Posterior cingulate gyrus (tissue), 11 donors: ENCODE data around the gene TGM1.

Experiments used
- DNase-seq, 10 donors: peaks; one replicate each; pipeline versions ENCODE4 v3.0.0 to v3.0.0-alpha.2; 2020 to 2021; ENCODE audit warnings: mixed read lengths in 3 of 10
- intact Hi-C: fragments of 100-400 bp; cut with DNase I; formaldehyde crosslinking; loops from one replicate; pipeline ENCODE4 v1.15.1; 2023

The TGM1 gene

GRCh38 chr14:24293525-24293924 lies 30.5 kb upstream of the TGM1 start:
- DNase-seq = no peak
- intact Hi-C loops = no loop called here

- peak in 1 of 10 donors; percentile 49 for DNase-seq
- intact Hi-C loops = no loop called here
These were observed 29.3 kb upstream of the TGM1 start for GRCh38 chr14:24292118-24292807.

GRCh38 chr14:24291446-24292117 lies 28.6 kb upstream of the TGM1 start:
- DNase-seq = no peak
- intact Hi-C loops = no loop called here

- intact Hi-C loops = no loop called here
- DNase-seq = peak in 1 of 10 donors; percentile 38
These were observed 27.8 kb upstream of the TGM1 start for GRCh38 chr14:24290746-24291145.

- peak in 1 of 10 donors; percentile 30 for DNase-seq
- intact Hi-C loops = no loop called here
These were observed 26.8 kb upstream of the TGM1 start for GRCh38 chr14:24289649-24290280.

GRCh38 chr14:24286996-24287395 lies 24.0 kb upstream of the TGM1 start:
- intact Hi-C loops = no loop called here
- peak in 2 of 10 donors; percentile 44 to 69 for DNase-seq

- DNase-seq = peak in 1 of 10 donors; percentile 9
- intact Hi-C loops = no loop called here
These were observed 22.4 kb upstream of the TGM1 start for GRCh38 chr14:24285351-24285750.

- intact Hi-C loops = no loop called here
- peak in 2 of 10 donors; percentile 67 to 71 for DNase-seq
These were observed 21.6 kb upstream of the TGM1 start for GRCh38 chr14:24284501-24285035.

- DNase-seq = peak in 2 of 10 donors; percentile 35 to 49
- intact Hi-C loops = no loop called here
These were observed 21.0 kb upstream of the TGM1 start for GRCh38 chr14:24283796-24284460.

GRCh38 chr14:24282736-24283135 lies 19.8 kb upstream of the TGM1 start:
- intact Hi-C loops = no loop called here
- peak in 2 of 10 donors; percentile 52 to 63 for DNase-seq

- peak in 2 of 10 donors; percentile 25 to 41 for DNase-seq
- intact Hi-C loops = no loop called here
These were observed 18.7 kb upstream of the TGM1 start for GRCh38 chr14:24281636-24282035.

GRCh38 chr14:24280797-24281460 lies 18.0 kb upstream of the TGM1 start:
- DNase-seq = peak in 3 of 10 donors; percentile 32 to 68 (median 42)
- intact Hi-C loops = no loop called here

- peak in 7 of 10 donors; percentile 32 to 92 (median 50) for DNase-seq
- intact Hi-C loops = no loop called here
These were observed 16.6 kb upstream of the TGM1 start for GRCh38 chr14:24279301-24280186.

- intact Hi-C loops = no loop called here
- no peak for DNase-seq
These were observed 15.4 kb upstream of the TGM1 start for GRCh38 chr14:24278424-24278823.

GRCh38 chr14:24277606-24278321 lies 14.8 kb upstream of the TGM1 start:
- intact Hi-C loops = no loop called here
- DNase-seq = peak in 3 of 10 donors; percentile 45 to 81 (median 52)

GRCh38 chr14:24277071-24277470 lies 14.1 kb upstream of the TGM1 start:
- intact Hi-C loops = no loop called here
- DNase-seq = peak in 3 of 10 donors; percentile 3 to 45 (median 21)

GRCh38 chr14:24274101-24274543 lies 11.1 kb upstream of the TGM1 start:
- DNase-seq = peak in 3 of 10 donors; percentile 7 to 42 (median 35)
- intact Hi-C loops = no loop called here

GRCh38 chr14:24273422-24273998 lies 10.5 kb upstream of the TGM1 start:
- intact Hi-C loops = no loop called here
- DNase-seq = peak in 2 of 10 donors; percentile 7 to 35
